ENCODE results near the gene C7orf33.

GRCh38 chr7:148620749-148621359 lies 30.3 kb downstream of the C7orf33 start:
- no peak for TF ChIP-seq ZFP30 (CRISPR knock-in tag; IDR thresholded peaks at IDR 0.05; ENCODE audit: borderline replicate concordance)
- TF ChIP-seq ARNT (IDR thresholded peaks at IDR 0.05), result no peak
- TF ChIP-seq CBFB (CRISPR knock-in tag; IDR thresholded peaks at IDR 0.05), result no peak
- no peak for TF ChIP-seq NRF1 (conservative IDR thresholded peaks at IDR 0.05 in 1 of 2, IDR thresholded peaks at IDR 0.05 in 1 of 2)
- no peak for TF ChIP-seq ATF3 (IDR thresholded peaks at IDR 0.05)
- TF ChIP-seq ATF3 (CRISPR knock-in tag; conservative IDR thresholded peaks at IDR 0.05), result no peak
